SU-DHL-6 (cell line): Measurements from ENCODE around the gene SYNPR.

ENCODE experiments used
- H2AFZ ChIP-seq: fragments of 200-600 bp; sonication (generic); 2 replicates; pipeline ENCODE4 v1.6.1; 2014; ENCODE audit warnings: low read depth, mild to moderate bottlenecking, moderate library complexity, mixed read lengths, antibody characterized with exemption, low read length; ENCODE audit not compliant: severe bottlenecking
- H3F3A ChIP-seq: fragments of 200-600 bp; shearing (Covaris generic); 2 replicates; pipeline ENCODE4 v1.6.0; 2016; ENCODE audit warnings: antibody characterized with exemption, mild to moderate bottlenecking; ENCODE audit not compliant: insufficient read depth
- H3K27ac ChIP-seq: fragments of 200-600 bp; sonication (generic); 2 replicates; pipeline ENCODE4 v1.5.1; 2016; ENCODE audit warnings: low read depth, mild to moderate bottlenecking, low read length, moderate library complexity, mixed read lengths
- H3K27me3 ChIP-seq: fragments of 200-600 bp; sonication (generic), shearing (Covaris generic); 2 replicates; pipeline ENCODE4 v1.6.0; 2014; ENCODE audit warnings: mild to moderate bottlenecking, low read length
- H3K36me3 ChIP-seq: fragments of 200-600 bp; sonication (generic); 2 replicates; pipeline ENCODE4 v1.6.1; 2014; ENCODE audit warnings: mild to moderate bottlenecking, low read length, mixed read lengths
- H3K4me2 ChIP-seq: fragments of 300-600, 200-600 bp; shearing (Covaris generic), sonication (generic); 2 replicates; pipeline ENCODE4 v1.6.0; 2014; ENCODE audit warnings: low read length, low read depth, mild to moderate bottlenecking; ENCODE audit not compliant: poor library complexity, severe bottlenecking
- H3K4me3 ChIP-seq: fragments of 200-600 bp; sonication (generic); 2 replicates; pipeline ENCODE4 v1.5.1; 2014; ENCODE audit warnings: antibody characterized with exemption, low read length, mild to moderate bottlenecking, mixed read lengths; ENCODE audit not compliant: insufficient read depth, poor library complexity, severe bottlenecking
- H3K79me2 ChIP-seq: fragments of 200-600 bp; sonication (generic); 2 replicates; pipeline ENCODE4 v1.6.1; 2014; ENCODE audit warnings: mild to moderate bottlenecking, low read length, moderate library complexity; ENCODE audit not compliant: insufficient read depth
- H3K9ac ChIP-seq: fragments of 200-600 bp; sonication (generic); 2 replicates; pipeline ENCODE4 v1.7.0; 2014; ENCODE audit warnings: mild to moderate bottlenecking, low read length
- H3K9me2 ChIP-seq: fragments of 200-600 bp; sonication (generic); replicated peaks from 2 replicates; pipeline ENCODE4 v1.6.1; 2014; ENCODE audit warnings: low read length; ENCODE audit not compliant: insufficient read depth
- H3K9me3 ChIP-seq: fragments of 200-600 bp; sonication (generic); 2 replicates; pipeline ENCODE4 v1.6.1; 2014; ENCODE audit warnings: low read length, mixed read lengths; ENCODE audit not compliant: insufficient read depth
- H4K20me1 ChIP-seq: fragments of 200-600 bp; sonication (generic); 2 replicates; pipeline ENCODE4 v1.6.1; 2014; ENCODE audit warnings: low read depth, mild to moderate bottlenecking, antibody characterized with exemption, low read length, moderate library complexity, mixed read lengths
- EZH2phosphoT487 ChIP-seq: fragments of 200-600 bp; sonication (generic), shearing (Covaris generic); conservative IDR thresholded peaks from 2 replicates; pipeline ENCODE4 v1.6.1; 2018; ENCODE audit warnings: mild to moderate bottlenecking, antibody characterized with exemption, low read length, moderate library complexity, mixed read lengths
- TF ChIP-seq, protein P1 (sequence below): fragments of 200-600 bp; sonication (generic); IDR thresholded peaks from one replicate; pipeline ENCODE4 v1.5.1; 2017; ENCODE audit warnings: antibody characterized with exemption, mild to moderate bottlenecking, low read length, moderate library complexity; ENCODE audit not compliant: insufficient read depth, poor library complexity, severe bottlenecking

The SYNPR gene

DNA sequence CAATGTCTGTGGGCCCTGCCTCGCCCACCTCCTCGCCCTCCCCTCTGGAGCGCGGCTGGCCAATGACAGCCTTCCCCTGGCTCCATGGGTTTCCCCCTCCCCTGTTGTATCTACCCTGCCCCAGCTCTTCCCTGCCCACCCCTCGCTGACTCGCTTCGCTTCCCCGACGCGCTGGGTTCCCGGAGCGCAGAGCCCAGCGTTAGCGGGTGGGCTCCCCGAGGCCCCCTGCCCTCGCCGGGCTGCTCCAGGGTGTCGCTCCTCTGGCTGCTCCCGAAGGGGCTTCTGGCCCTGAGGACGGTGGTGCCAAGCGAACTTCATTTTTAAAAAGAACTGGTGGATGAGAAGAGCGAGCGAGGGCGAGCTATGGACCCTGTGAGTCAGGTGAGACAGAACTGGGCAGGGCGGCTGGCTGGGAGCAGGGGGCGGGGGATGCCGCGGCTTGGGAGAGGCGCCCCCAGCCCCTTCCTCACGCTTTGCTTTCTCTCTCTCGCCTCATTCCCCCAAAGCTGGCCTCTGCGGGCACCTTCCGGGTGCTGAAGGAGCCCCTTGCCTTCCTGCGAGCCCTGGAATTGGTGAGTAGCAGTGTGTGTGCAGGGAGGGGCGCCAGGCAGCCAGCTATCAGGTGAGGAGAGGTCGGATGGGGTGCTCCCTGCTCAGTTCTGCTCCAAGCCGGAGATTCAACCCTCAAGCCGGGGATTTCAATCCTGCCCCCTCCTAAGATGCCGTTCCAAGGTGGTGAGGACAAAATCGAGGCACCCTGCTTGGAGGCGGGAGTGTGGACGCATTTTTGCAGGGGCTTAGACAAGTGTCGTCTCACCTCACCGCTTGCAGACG, at the start of gene SYNPR:
TSS of gene SYNPR (plus strand) at position 138 of the 834 bp plus-strand sequence.
- H3K4me3 ChIP-seq = no peak within 1 kb of the TSS
- H3K27me3 ChIP-seq = no peaks in the 10 kb centered on the region
- H3K4me2 ChIP-seq = no peak within 1 kb of the TSS
- H3K9me2 ChIP-seq = no peaks in the 10 kb centered on the region
- no peaks in the 10 kb centered on the region for H3F3A ChIP-seq
- H3K9me3 ChIP-seq = no peaks in the 10 kb centered on the region
- no peaks in the 10 kb centered on the region for H3K79me2 ChIP-seq
- TF ChIP-seq, protein P1, sequence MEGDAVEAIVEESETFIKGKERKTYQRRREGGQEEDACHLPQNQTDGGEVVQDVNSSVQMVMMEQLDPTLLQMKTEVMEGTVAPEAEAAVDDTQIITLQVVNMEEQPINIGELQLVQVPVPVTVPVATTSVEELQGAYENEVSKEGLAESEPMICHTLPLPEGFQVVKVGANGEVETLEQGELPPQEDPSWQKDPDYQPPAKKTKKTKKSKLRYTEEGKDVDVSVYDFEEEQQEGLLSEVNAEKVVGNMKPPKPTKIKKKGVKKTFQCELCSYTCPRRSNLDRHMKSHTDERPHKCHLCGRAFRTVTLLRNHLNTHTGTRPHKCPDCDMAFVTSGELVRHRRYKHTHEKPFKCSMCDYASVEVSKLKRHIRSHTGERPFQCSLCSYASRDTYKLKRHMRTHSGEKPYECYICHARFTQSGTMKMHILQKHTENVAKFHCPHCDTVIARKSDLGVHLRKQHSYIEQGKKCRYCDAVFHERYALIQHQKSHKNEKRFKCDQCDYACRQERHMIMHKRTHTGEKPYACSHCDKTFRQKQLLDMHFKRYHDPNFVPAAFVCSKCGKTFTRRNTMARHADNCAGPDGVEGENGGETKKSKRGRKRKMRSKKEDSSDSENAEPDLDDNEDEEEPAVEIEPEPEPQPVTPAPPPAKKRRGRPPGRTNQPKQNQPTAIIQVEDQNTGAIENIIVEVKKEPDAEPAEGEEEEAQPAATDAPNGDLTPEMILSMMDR = no peak
- TF ChIP-seq EZH2phosphoT487 = no peak
- H3K9ac ChIP-seq = no peak within 1 kb of the TSS
- H2AFZ ChIP-seq = no peak within 1 kb of the TSS
- H3K27ac ChIP-seq = no peak within 1 kb of the TSS
- no peaks in the 10 kb centered on the region for H3K36me3 ChIP-seq
- H4K20me1 ChIP-seq = no peaks in the 10 kb centered on the region

DNA sequence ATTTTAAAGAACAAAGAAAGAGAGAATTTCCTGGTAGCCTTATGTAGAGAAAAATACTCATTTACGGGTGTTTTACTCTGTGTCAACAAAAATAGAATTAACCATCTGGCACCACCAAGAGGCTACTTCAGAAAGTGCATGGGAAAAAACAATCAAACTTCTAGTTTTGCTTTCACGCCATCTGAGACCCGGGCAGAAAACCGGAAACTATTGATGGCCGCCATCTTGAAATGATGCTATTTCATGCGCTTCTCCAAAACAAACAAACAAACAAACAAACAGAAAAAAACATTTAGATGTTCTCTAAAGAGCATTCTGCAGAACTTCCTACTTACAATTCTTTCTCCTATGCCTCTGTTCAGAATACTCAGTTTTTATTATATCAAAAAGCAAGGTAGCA, 49.4 kb upstream of the SYNPR start:
- H3K27me3 ChIP-seq = no peaks in the 10 kb centered on the region
- no peak overlapping the region for H3K27ac ChIP-seq
- H3K4me3 ChIP-seq = no peak overlapping the region

DNA sequence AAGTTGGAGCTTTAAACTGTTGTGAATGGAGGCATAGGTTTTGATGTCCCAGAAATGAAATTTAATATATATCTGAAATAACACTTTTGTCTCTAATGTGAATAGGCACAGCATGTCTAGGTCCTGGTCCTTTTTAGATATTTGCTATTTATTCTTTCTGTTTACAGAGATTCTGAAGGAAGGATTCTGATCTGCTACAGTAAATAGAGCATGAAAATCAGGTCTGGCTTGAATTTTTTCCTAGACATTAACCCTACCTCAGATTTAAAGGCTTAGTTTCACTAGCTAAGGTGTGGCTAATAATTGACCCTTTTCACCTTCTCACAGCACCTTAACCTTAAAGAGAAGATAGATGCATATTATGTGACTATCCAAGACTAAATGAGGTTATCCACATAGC, 48.0 kb upstream of the SYNPR start:
- H3K4me3 ChIP-seq = no peak overlapping the region
- H3K79me2 ChIP-seq = no peaks in the 10 kb centered on the region

More for the DNA sequence above, 49.4 kb upstream of the SYNPR start:
- no peak for TF ChIP-seq EZH2phosphoT487
- TF ChIP-seq, protein P1 = peak; percentile 68
- no peaks in the 10 kb centered on the region for H3K36me3 ChIP-seq
- no peaks in the 10 kb centered on the region for H3K9me2 ChIP-seq
- H3K9me3 ChIP-seq = no peaks in the 10 kb centered on the region
- H3K4me2 ChIP-seq = peak overlapping the region; percentile 30
- peak overlapping the region; percentile 97 for H2AFZ ChIP-seq
- no peaks in the 10 kb centered on the region for H3F3A ChIP-seq
- H4K20me1 ChIP-seq = no peaks in the 10 kb centered on the region
- no peaks in the 10 kb centered on the region for H3K79me2 ChIP-seq
- no peak overlapping the region for H3K9ac ChIP-seq

More for the DNA sequence above, 48.0 kb upstream of the SYNPR start:
- H3K4me2 ChIP-seq = no peak overlapping the region
- no peak overlapping the region for H3K27ac ChIP-seq
- H3F3A ChIP-seq = no peaks in the 10 kb centered on the region
- no peaks in the 10 kb centered on the region for H3K9me2 ChIP-seq
- no peaks in the 10 kb centered on the region for H3K36me3 ChIP-seq
- H2AFZ ChIP-seq = no peak overlapping the region
- TF ChIP-seq, protein P1 = no peak
- no peak for TF ChIP-seq EZH2phosphoT487
- H3K27me3 ChIP-seq = no peaks in the 10 kb centered on the region
- no peaks in the 10 kb centered on the region for H3K9me3 ChIP-seq
- no peaks in the 10 kb centered on the region for H4K20me1 ChIP-seq
- no peak overlapping the region for H3K9ac ChIP-seq
